ENCODE measurements around the gene COX10.

Gene COX10

GRCh38 chr17:14048169-14048568, 21.1 kb upstream of the COX10 start:
- TF ChIP-seq SIN3A (IDR thresholded peaks at IDR 0.05; ENCODE audit: borderline replicate concordance, insufficient read depth, low read length) (no peak), POLR2AphosphoS5 (IDR thresholded peaks at IDR 0.05; ENCODE audit: low read depth, low read length) (no peak), TAF1 (IDR thresholded peaks at IDR 0.05; ENCODE audit: borderline replicate concordance, insufficient read depth, low read length) (no peak), REST (IDR thresholded peaks at IDR 0.05; ENCODE audit: insufficient read depth in 1 of 2, low read depth in 2 of 2, low read length in 2 of 2) (no peak), FOXP2 (optimal IDR thresholded peaks at IDR 0.05; ENCODE audit: borderline replicate concordance, extremely low read depth, extremely low read length, insufficient read depth) (no peak)

GRCh38 chr17:14050616-14051015, 18.7 kb upstream of the COX10 start:
- no peak for TF ChIP-seq FOXP2 (optimal IDR thresholded peaks at IDR 0.05; ENCODE audit: borderline replicate concordance, extremely low read depth, extremely low read length, insufficient read depth)
- no peak for TF ChIP-seq SIN3A (IDR thresholded peaks at IDR 0.05; ENCODE audit: borderline replicate concordance, insufficient read depth, low read length)
- no peak for TF ChIP-seq TAF1 (IDR thresholded peaks at IDR 0.05; ENCODE audit: borderline replicate concordance, insufficient read depth, low read length)
- TF ChIP-seq POLR2AphosphoS5 (IDR thresholded peaks at IDR 0.05; ENCODE audit: low read depth, low read length) = no peak
- no peak for TF ChIP-seq REST (IDR thresholded peaks at IDR 0.05; ENCODE audit: insufficient read depth in 1 of 2, low read depth in 2 of 2, low read length in 2 of 2)

- no peak for TF ChIP-seq FOXP2 (optimal IDR thresholded peaks at IDR 0.05; ENCODE audit: borderline replicate concordance, extremely low read depth, extremely low read length, insufficient read depth)
- TF ChIP-seq REST (IDR thresholded peaks at IDR 0.05; ENCODE audit: insufficient read depth in 1 of 2, low read depth in 2 of 2, low read length in 2 of 2) = no peak
- no peak for TF ChIP-seq SIN3A (IDR thresholded peaks at IDR 0.05; ENCODE audit: borderline replicate concordance, insufficient read depth, low read length)
- no peak for TF ChIP-seq TAF1 (IDR thresholded peaks at IDR 0.05; ENCODE audit: borderline replicate concordance, insufficient read depth, low read length)
- no peak for TF ChIP-seq POLR2AphosphoS5 (IDR thresholded peaks at IDR 0.05; ENCODE audit: low read depth, low read length)
These were observed 17.6 kb upstream of the COX10 start for GRCh38 chr17:14051692-14052091.

- TF ChIP-seq POLR2AphosphoS5 (IDR thresholded peaks at IDR 0.05; ENCODE audit: low read depth, low read length) = no peak
- TF ChIP-seq FOXP2 (optimal IDR thresholded peaks at IDR 0.05; ENCODE audit: borderline replicate concordance, extremely low read depth, extremely low read length, insufficient read depth) = no peak
- no peak for TF ChIP-seq REST (IDR thresholded peaks at IDR 0.05; ENCODE audit: insufficient read depth in 1 of 2, low read depth in 2 of 2, low read length in 2 of 2)
- no peak for TF ChIP-seq SIN3A (IDR thresholded peaks at IDR 0.05; ENCODE audit: borderline replicate concordance, insufficient read depth, low read length)
- no peak for TF ChIP-seq TAF1 (IDR thresholded peaks at IDR 0.05; ENCODE audit: borderline replicate concordance, insufficient read depth, low read length)
These were observed 16.3 kb upstream of the COX10 start for GRCh38 chr17:14052886-14053615.
